Inferior parietal cortex (tissue), 1 donor: Measurements from ENCODE around the gene FBXO15.

Experiments used
- DNase-seq: peaks from one replicate; pipeline ENCODE4 v3.0.0-alpha.2; 2016; ENCODE audit errors: extremely low spot score

Gene FBXO15

DNA sequence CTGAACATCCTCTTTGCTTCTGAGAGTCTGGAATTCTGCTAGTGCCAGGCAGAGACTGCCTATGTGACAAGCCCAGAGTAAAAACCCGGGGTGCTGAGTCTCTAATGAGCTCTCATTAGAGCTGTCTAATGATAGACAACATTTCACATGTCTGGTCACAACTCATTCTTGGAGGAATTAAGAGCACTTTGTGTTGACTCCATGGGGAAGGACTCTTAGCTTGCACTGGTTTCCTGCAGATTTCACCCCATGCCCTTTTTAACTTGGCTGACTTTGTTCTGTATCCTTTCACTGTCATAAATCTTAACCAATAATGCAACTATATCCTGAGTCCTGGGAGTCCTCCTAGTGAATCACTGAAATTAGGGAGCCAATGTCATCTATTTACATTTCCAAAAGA lies 33.5 kb downstream of the FBXO15 start:
- DNase-seq, result no peak

DNA sequence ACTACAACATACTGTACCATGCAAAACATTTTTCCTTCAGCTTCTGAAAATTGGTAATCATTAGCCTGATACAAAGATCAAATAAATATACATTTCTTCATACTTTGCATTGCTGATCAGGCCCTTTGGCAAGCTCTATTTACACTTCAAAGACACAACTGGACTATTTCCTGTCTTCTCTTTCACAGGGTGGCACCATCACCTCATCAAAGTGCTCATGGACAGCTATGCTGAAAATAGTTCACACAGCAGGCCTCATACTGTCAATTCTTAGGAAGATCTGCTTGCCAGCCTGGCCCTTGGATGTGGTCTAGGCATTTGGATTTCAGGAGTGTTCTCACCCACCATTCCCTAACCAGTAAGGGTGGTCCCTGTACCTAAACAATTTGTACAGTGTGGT lies 33.9 kb downstream of the FBXO15 start:
- DNase-seq, result no peak

DNA sequence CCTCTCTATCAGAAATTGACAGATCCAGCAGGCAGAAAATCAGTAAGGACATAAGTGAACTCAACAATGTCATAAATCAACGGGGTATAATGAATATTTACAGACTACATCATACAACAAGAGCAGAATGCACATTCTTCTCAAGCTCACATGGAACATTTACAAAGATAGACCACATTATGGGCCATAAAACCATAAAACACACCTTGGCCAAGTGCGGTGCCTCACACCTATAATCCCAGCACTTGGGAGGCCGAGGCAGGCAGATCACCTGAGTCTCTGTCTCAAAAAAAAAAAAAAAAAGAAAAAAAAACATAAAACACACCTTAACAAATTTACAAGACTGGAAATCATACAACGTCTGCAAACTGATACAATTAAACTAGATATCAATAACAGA lies 36.7 kb downstream of the FBXO15 start:
- no peak for DNase-seq

DNA sequence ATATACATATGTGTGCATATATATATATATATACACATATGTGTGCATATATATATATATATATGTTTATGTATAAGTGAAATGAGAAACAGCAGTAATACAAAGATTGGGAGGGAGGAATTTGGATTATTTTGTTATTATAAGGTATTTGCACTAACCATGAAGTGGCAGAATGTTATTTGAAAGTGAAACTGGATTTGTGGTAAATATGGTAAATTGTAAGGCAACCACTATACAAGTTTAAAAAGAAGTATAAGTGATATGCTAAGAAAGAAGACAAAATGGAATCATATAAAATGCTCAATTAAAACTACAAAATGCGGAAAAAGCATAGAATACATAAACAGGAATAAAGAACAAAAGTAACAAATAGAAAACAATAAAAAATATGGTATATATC lies 37.5 kb downstream of the FBXO15 start:
- no peak for DNase-seq

DNA sequence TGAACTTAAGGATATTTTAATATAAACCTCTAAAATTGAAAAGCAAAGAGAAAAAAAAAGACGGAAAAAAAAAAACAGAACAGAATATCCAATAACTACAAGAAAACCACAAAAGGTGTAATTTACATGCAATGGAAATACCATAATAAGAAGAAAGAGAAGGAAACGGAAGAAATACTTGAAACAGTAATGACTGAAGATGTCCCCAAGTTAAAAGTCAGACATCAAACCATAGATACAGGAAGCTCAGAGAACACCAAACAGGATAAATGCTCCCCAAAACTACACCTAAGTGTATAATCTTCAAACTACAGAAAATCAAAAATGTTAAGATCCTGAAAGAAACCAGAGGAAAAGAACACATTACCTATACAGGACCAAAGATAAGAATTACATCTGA lies 39.2 kb downstream of the FBXO15 start:
- DNase-seq, result no peak

DNA sequence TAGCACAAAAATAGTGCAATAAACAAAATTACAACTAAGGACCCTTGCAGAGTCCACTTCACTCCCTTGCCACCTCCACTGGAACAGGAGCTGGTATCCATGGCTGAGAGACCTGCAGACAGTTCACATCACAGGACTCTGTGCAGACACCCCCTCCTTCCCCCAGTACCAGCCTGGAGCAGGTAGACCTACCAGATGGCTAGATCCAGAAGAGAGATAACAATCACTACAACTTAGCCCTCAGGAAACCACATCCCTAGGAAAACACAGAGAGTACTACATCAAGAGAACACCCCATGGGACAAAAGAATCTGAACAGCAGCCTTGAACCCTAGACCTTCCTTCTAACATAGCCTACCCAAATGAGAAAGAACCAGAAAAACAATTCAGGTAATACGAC lies 49.8 kb downstream of the FBXO15 start:
- DNase-seq, result no peak

DNA sequence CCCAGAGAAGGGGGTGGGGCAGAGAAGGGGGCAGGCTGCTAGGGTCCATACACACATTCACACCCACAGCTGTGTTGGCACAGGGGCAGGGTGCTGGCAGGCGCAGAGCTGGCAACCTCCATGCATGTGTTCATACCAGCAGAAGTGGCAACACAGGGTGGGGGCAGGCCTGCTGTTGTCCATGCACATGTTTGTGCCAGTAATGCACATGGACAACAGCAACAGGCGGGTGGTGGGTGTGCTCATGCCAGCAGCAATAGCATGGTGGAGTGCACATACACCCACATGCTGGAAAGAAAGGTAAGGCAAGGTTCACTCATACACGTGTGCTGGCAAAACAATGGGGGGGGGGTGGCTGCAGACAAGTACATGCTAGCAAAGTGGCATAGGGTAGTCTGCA lies 54.7 kb downstream of the FBXO15 start:
- no peak for DNase-seq

DNA sequence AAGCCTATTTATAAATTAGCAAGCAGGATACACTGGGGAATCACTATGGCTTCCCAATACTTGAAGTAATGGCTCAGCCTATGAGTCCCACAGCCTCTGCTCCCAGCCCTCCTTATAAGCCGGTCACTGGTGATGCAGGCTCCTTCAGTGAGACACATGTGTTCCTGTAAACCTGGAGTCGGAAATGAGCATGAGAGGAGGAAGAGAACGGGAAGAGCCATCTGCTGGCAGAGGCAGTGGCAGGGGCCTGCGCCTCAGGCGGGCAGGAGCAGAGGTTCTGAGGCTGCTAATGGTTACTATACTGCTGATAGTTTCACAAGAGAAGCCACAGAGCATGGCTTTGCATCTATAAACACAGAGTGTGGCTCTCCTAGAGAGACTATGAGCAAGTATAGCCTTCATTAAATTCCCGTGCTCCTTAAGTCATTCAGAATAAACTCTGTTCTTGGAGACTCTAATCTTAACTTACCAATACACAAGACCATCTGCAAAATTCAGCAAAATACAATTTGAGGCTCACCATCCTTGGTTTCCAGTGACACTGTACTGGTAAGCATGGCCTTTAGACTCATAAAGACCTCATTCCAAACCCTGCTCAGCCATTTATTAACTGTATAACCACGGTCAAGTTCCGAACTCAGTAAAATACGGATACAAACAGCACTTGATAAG lies 63.3 kb downstream of the FBXO15 start:
- no peak for DNase-seq

DNA sequence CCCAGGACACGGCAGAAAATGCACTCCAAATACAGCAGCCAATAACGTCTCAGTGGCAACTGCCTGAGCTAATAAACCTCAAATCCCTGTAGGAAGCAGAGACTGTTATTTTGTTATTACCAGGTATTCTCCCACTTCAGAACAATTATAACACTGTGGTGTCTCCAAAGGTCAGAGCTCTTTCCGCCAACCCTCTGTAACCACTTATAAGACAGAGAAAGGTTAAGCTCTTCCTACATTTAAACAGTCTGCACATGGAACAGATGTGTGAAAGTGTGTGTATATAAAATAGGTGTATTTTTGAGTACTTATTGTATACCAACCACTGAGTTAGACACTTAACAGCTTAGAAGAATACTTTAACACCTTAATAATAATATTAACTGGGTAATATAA lies 64.1 kb downstream of the FBXO15 start:
- DNase-seq, result no peak

DNA sequence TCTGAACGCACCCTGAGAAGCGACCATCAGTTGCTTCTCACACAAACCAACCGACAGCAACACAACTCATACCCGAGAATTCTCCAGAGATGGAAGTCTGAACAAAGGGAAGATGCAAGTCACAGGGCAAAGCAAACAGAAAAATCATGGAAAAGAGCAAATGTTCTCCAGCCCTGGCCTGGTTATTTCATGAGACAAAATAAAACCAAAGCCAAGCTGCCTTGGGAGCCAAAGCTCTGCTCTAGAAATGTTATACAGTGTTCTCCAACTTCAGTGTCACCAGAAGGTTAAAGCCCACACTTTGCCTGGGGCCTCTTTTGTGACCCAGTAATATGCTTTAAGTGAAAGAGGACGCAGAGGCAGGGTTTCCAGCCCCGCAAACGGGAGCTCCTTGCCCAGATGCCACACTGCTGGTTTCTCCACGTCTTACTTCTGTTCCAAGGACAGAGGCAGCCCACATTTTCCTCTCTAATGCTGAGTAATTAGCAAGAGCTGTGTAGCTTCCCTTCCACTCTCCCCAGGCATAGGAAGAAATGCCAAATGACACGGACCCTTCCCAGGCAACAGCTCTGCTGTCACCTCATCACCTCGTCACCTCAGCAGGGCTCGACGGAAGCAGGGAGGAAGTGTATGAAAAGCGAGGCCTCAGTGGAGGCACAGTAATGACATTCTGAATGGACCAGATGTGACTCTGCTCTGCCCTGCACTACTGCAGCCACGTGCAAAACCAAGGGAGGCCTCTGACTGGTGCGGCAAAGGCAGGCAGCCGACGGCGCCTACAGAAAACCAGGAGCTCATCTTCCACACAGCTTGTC lies 64.7 kb downstream of the FBXO15 start:
- no peak for DNase-seq

DNA sequence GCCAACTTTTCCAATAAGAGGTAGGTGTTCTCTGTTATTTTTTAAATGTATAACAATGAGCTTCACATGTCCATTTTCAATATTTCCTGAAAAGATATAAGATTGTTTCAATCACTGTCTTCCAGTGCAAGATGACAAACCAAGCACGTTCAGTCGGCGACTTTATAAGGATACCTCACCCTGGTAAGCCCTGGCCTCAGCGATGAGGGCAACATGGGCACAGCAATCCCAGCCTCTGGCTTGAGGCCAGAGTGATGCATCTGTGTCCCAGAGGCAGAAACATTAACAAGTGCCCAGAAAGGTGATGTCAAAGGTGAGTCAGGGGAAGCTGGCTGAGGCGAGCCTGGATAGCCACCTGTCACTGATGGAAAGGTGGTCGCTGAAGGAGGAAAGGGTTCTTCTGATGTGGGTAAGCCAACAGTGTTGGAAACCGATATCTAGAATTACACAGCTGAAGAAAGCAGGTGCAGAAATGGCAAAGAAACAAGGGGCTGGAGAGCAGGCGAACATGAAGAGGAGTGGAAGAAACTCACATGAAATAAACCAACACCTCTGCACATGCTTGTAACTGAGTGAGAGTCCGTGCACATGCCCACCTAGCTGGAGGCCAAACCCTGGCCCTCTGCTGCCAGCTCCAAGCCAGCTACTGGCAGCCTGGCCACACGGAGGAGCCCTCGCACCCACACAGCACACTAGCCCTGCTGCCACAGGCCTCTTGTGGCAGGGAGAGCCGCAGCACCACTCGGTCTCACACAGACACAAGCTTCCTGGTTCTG lies 65.5 kb downstream of the FBXO15 start:
- DNase-seq, result no peak

DNA sequence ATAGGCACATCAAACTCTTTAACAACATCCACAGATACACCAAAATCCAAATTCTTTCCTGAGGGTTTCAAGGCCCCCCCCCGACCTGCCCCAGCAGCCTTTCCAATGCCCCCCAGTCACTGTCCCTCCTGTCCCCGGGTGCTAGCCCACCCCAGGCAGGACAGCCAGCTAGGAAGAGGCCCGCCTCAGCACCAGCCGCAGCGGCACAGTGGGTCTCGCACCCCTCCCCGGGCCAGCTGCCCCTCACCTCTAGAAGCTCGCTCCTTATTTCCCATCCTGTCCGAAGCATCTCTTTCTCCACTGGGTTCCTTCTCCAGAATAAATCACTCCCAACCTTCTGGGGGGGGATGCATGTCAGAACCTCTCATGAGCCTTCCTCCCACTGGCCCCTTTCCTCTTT lies 69.4 kb downstream of the FBXO15 start:
- no peak for DNase-seq

DNA sequence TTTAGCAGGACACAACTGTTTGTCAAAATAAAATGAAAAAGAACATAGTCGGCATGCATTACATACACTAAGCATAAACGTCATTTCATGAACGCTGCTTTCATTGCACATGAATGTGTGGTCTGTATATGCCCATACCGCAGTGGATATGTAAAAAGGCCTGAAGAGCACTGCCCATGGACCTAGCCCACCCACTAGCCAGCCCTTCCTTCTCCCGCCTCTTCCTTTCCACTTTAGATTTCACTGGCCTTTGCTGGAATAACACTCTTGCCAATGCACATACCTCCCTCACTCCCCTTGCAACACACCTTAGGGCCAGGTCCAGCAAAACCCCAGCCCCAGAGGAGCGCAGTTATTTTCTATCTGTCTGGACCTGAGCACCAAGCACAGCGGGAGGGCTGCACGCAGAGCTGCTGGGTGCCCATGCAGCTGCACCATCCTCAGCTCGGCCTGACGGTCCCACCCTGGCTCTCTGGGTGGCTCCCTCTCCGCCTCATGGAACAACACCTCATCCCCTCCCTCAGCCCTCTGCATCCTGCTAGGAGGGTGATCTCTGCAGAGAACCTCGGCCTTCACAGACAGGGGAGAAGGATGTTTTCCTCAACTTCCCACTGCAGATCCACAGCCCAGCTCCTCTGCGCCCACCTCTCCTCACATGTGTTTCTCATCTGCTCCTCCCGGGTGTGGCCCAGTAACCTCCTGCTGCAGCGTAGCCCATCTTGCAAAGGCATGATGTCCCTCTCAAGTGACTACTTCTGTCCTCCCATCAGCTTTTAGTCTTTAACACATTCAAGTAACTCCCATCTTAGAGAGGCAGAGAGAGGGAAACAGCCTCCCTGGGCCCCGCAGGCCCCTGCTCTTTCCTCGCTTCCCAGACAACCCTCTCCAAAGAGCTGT lies 72.7 kb downstream of the FBXO15 start:
- DNase-seq, result no peak

DNA sequence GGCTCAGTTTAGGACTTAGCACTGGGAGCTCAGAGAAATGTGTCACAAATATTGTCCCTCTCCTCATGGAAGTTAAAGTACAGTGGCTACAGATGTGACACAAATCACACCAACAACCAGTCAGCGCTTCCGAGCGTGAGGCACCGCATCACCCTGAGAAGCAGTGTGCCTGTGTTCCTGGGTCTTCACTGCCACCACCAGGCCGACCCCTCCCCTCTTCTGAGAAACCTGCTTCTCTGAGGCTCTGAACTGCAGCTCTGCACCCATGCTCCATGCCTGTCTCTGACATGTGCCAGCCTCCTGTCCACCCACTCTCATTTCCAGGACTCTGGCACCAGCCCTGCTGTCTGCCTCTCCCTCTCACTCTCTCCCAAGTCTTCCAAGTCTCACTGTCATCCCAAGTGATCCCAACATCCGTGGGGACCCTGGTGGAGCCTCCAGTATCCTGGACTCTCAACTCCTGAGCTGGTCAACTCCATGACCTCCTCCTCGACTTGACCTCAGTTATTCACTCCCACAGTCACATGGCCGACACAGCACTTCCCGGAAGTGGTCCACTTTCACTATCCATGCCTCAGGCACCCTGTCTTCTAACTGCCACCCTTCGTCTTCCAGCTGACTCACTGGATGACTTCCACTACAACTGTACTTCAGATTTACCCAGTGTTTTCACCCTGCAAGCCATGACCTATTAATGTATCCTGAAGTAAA lies 73.5 kb downstream of the FBXO15 start:
- no peak for DNase-seq

DNA sequence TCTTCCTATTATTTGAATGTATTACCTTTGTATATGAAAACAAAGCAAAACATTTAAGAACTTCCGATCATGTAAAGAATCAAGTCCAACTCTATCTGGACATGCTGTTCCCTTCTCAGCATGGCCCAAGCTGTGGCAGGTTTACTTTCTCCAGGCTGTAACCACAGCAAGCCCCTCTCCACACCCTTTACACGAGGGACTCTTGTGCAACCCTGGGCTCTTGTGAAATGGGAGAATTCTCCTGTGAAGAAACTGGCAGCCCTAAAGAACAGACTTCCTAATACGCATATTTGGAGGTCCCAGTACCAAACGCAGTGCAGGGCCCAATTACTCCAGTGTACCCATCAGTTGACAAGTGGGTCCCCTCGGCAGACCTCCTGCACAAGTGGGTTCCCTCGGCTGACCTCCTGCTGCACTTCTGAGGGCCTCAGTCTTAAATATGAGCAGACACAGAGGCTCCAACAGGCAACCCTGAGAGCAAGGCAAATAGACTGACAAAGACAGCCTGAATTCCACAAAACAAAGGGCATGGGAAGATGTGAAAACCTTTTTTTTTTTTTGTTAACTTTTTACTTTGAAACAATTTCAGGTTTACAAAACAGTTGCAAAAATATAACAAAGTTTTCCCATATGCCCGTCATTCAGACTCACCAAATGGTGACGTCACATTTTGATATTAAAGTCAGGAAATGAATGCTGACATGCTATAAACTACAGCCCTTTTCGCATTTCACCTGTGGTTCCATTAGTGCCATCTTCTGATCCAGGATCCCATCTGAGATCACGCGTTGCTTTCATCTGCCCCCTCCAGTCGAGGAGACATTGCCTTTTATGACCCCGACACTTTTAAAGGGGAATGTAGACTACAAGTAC lies 78.2 kb downstream of the FBXO15 start:
- no peak for DNase-seq

DNA sequence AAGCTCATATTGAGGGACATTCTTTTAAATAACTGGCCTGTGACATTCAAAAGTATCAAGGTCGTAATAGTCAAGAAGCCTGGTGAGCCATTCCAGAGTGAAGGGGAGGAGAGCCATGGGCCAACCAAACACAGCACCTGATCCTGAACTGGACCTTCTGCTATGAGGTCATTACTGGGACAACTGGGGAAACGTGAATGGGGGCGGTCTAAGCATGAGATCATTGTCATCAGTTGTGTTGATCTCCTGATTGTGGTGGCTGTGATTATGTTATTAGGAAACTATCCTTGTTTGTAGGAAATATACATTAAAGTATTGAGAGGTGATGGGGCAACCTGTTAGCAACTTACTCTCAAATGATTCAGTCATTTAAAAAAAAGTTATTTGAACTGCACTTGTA lies 79.3 kb downstream of the FBXO15 start:
- DNase-seq, result no peak

DNA sequence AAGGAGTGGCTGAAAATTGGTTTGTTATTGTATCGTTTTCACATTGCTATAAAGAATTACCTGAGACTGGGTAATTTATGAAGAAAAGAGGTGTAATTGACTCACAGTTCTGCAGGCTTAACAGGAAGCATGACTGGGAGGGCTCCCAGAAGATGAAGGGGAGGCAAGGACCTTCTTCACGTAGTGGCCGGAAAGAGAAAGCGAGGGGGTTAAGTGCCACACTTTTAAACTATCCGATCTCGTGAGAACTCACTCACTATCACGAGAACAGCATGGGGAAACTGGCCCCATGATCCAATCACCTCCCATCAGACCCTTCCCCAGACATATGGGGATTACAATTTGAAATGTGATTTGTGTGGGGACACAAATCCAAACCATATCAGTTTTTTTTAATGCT lies 81.6 kb downstream of the FBXO15 start:
- DNase-seq, result no peak

DNA sequence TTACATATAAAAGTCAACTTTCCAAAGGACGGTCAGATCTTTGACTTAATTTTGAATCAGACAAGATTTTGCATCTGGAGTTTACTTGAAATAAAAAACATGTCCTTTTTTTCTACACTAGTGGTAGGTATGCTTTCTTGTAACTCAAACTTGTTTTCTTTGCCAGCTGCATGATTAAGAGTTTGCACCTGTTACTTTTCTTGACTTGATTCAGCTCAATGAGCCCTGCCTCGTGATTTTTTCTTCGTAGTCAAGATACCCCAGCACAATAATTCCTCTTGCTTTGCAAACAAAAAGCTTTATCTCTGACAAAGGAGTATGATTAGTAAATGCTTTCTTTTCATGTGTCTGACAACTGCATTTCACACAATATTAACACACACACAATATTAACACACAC lies 82.3 kb downstream of the FBXO15 start:
- no peak for DNase-seq

DNA sequence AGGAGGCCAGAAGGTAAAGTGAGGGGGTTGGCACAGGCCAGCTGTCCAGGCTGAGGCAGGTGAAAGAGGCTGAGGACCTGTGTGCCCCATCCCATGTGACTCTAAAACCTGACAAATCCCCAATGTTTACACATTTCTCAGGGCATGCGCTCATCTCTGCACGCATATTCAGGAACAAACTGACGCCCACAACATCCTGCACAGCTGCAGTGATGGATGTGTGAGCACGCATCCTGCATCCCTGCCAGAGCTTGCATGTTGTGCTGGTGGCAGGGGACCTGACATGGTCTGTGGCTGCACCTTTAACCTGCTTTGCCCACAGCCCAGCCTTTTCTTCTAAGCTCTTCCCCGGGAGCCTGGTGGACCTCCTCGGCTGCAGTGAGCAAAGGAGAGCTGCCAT lies 83.1 kb downstream of the FBXO15 start:
- DNase-seq, result no peak

DNA sequence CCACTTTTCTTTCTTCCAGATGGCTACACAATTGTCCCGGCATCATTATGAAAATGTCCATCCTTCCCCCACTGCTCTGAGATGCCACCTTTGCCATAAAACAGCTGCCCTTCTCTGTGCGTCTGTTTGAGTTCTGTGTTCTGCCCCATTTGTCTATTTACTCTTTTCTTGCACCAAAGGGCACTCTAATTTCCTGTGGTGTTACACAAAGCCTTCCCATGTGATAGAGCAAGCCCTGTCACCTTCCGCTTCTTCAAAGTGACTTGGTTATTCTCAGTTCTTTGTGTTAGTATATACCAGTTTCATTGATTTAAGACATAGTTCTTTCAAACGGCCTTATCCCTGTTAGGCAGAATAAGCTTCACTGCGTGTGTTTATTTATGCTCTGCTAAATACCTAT lies 84.1 kb downstream of the FBXO15 start:
- DNase-seq, result no peak
